HepG2 (cell line): Measurements from ENCODE around the gene DNAJC9. TPM values are rescaled to one million over a fixed set of nuclear protein-coding genes. Genes with fewer than 3 reads are reported as not detected.

Experiments used
- ATAC-seq: fragments of 200-7000 bp; cut with Tn5 transposase; 3 replicates; pipeline ENCODE4 v1.9.1; 2020; ENCODE audit warnings: mild to moderate bottlenecking, moderate library complexity
- BruUV-seq: library from RNA; stranded (reverse); fragments of 400-500 nt; replicated peaks from 2 replicates; lab custom pipeline; 2021; lab: Mats Ljungman, UMichigan
- CTCF ChIA-PET: fragments of 300-600 bp; formaldehyde crosslinking; extraction: SDS; loops from one replicate; lab custom pipeline; 2021; ENCODE audit warnings: low total read pairs, inconsistent platforms, low intra/inter-chr PET ratio; lab: Yijun Ruan, JAX
- POLR2A ChIA-PET: fragments of 350-600 bp; sonication (Branson Sonifier 250); formaldehyde crosslinking; loops from one replicate; lab custom pipeline; 2020; ENCODE audit warnings: antibody characterized with exemption, inconsistent platforms; lab: Yijun Ruan, JAX
- DNase-seq: peaks from one replicate; pipeline ENCODE4 v3.0.0-alpha.2; 2015; ENCODE audit warnings: low spot score
- FAIRE-seq: peaks from 3 replicates; lab custom pipeline; 2011; peaks lifted over from hg19 to GRCh38; lab: Jason Lieb, UNC
- H2AFZ ChIP-seq: one replicate; pipeline ENCODE4 v1.6.1; 2011; ENCODE audit warnings: low read length, inconsistent platforms
- H3K27ac ChIP-seq: fragments of 300-600 bp; 3 replicates; pipeline ENCODE4 v1.8.0; 2011; ENCODE audit warnings: mixed run types, mild to moderate bottlenecking, mixed read lengths, low read length, inconsistent platforms; ENCODE audit not compliant: insufficient read depth; ENCODE audit errors: extremely low read length
- H3K27me3 ChIP-seq, 2 experiments: fragments of 200-600 bp in 1 of 2; 2 replicates in 1 of 2; 3 replicates in 1 of 2; pipeline versions ENCODE4 v1.6.0 to v1.8.0; 2011; ENCODE audit warnings: low read length in 2 of 2, mild to moderate bottlenecking in 2 of 2, moderate library complexity in 2 of 2, inconsistent platforms in 1 of 2; ENCODE audit not compliant: insufficient read depth in 2 of 2, control insufficient read depth in 1 of 2
- H3K36me3 ChIP-seq, 2 experiments: fragments of 200-600 bp in 1 of 2; replicated peaks in 1 of 2; 2 replicates in 1 of 2; 3 replicates in 1 of 2; pipeline versions ENCODE4 v1.5.1 to v1.8.0; 2011; ENCODE audit warnings: low read length in 2 of 2, inconsistent platforms in 1 of 2; ENCODE audit not compliant: insufficient read depth in 2 of 2, control insufficient read depth in 1 of 2
- H3K4me1 ChIP-seq: 2 replicates; pipeline ENCODE4 v1.5.1; 2012; ENCODE audit warnings: low read length, inconsistent platforms; ENCODE audit not compliant: insufficient read depth
- H3K4me2 ChIP-seq: 2 replicates; pipeline ENCODE4 v1.6.0; 2011; ENCODE audit warnings: low read depth, low read length, inconsistent platforms
- H3K4me3 ChIP-seq, 3 experiments: fragments of 200-600 bp in 1 of 3; sonication (generic), shearing (Covaris generic) in 1 of 3; replicated peaks in 1 of 3; 2 replicates each; pipeline ENCODE4 v1.5.1; 2011 to 2016; ENCODE audit warnings: low read length in 3 of 3, inconsistent platforms in 2 of 3, low read depth in 2 of 3, mild to moderate bottlenecking in 2 of 3, control low read depth in 1 of 3, mixed read lengths in 1 of 3; ENCODE audit not compliant: insufficient read depth in 1 of 3
- H3K79me2 ChIP-seq: one replicate; pipeline ENCODE4 v1.6.1; 2011; ENCODE audit warnings: low read length, inconsistent platforms; ENCODE audit not compliant: insufficient read depth
- H3K9ac ChIP-seq: 2 replicates; pipeline ENCODE4 v1.6.0; 2011; ENCODE audit warnings: mild to moderate bottlenecking, low read depth, low read length, inconsistent platforms; ENCODE audit not compliant: insufficient read depth
- H3K9me3 ChIP-seq: 2 replicates; pipeline ENCODE4 v1.5.1; 2012; ENCODE audit warnings: mild to moderate bottlenecking, low read length
- H4K20me1 ChIP-seq: 2 replicates; pipeline ENCODE4 v1.6.0; 2011; ENCODE audit warnings: inconsistent platforms, mild to moderate bottlenecking, low read length, moderate library complexity; ENCODE audit not compliant: insufficient read depth
- NFIB ChIP-seq: sonication (generic); formaldehyde crosslinking; IDR thresholded peaks from 2 replicates; pipeline ENCODE4 v1.9.0; 2021; ENCODE audit warnings: missing genetic modification reagents, mild to moderate bottlenecking, borderline replicate concordance
- PCBP1 ChIP-seq: fragments of 200-400 bp; formaldehyde crosslinking; IDR thresholded peaks from 2 replicates; pipeline ENCODE4 v1.6.1; 2017; ENCODE audit warnings: mild to moderate bottlenecking, low read depth, low read length, borderline replicate concordance
- SRF ChIP-seq: IDR thresholded peaks from 2 replicates; pipeline ENCODE4 v1.6.1; 2011; ENCODE audit warnings: mild to moderate bottlenecking, low read depth, low read length, moderate library complexity
- TFAP4 ChIP-seq: sonication (generic); IDR thresholded peaks from 2 replicates; pipeline ENCODE4 v1.6.1; 2016; ENCODE audit warnings: low read depth, borderline replicate concordance
- USF2 ChIP-seq, 2 experiments: sonication (generic) in 1 of 2; formaldehyde crosslinking in 1 of 2; IDR thresholded peaks; 2 replicates each; pipeline versions ENCODE4 v1.5.1 to v1.6.1; 2011 to 2020; ENCODE audit warnings: borderline replicate concordance in 1 of 2, low read depth in 1 of 2, low read length in 1 of 2, mild to moderate bottlenecking in 1 of 2, missing genetic modification reagents in 1 of 2, moderate library complexity in 1 of 2
- ZNF282 ChIP-seq: fragments of 450-650 bp; IDR thresholded peaks from 2 replicates; pipeline ENCODE4 v1.6.1; 2018; ENCODE audit not compliant: partially characterized antibody
- ZNF407 ChIP-seq: sonication (generic); formaldehyde crosslinking; IDR thresholded peaks from one replicate; pipeline ENCODE4 v1.5.1; 2020; ENCODE audit warnings: mild to moderate bottlenecking, missing genetic modification reagents; ENCODE audit errors: not compliant biosample characterization
- WGBS: methylation state at CpG from one replicate; pipeline ENCODE4 v1.1.6; 2017; ENCODE audit warnings: low lambda C conversion rate; 5-methylcytosine and 5-hydroxymethylcytosine counted together
- in situ Hi-C: cut with HindIII; loops from 2 replicates; pipeline ENCODE4 v1.10.0; 2017; ENCODE audit warnings: low pct_unique_long_range_greater_than_20kb; ENCODE audit not compliant: extremely low pct_ligation_motif_present
- intact Hi-C: fragments of 100-400 bp; cut with micrococcal nuclease; formaldehyde crosslinking; loops from one replicate; pipeline ENCODE4 v1.10.0; 2022; ENCODE audit not compliant: unreplicated experiment
- polyA plus RNA-seq, 8 experiments: library from polyadenylated mRNA; depleted of rRNA in 3 of 8; stranded (reverse) in 7 of 8; unstranded in 1 of 8; fragments of >200 nt; fragmentation: Illumina TruSeq in 4 of 8; extraction: Trizol in 4 of 8; gene quantifications; 2 replicates each; pipeline versions ENCODE4 v1.2.1 to v1.2.3, GENCODE V29; 2011 to 2016; ENCODE audit warnings: low read depth in 4 of 8, missing spikeins in 1 of 8, mixed read lengths in 1 of 8; ENCODE audit not compliant: insufficient read depth in 1 of 8
- total RNA-seq, 5 experiments: library from RNA; depleted of rRNA; stranded (reverse); fragments of >200 nt; fragmentation: Illumina TruSeq; extraction: Trizol; gene quantifications; 2 replicates each; pipeline ENCODE4 v1.2.3, GENCODE V29; 2016; ENCODE audit warnings: low read depth in 1 of 5
- TF ChIP-seq, protein P1 (sequence below): sonication (generic); formaldehyde crosslinking; IDR thresholded peaks from 2 replicates; pipeline ENCODE4 v1.4.0; 2020; ENCODE audit warnings: missing genetic modification reagents, mild to moderate bottlenecking, borderline replicate concordance

DNAJC9 gene
- total and polyA plus RNA-seq, 2 of the 13 experiments (the other 11 are each of a cell fraction or from before 2014, with no cell fraction given) = 15.9 to 60.3 TPM

DNA sequence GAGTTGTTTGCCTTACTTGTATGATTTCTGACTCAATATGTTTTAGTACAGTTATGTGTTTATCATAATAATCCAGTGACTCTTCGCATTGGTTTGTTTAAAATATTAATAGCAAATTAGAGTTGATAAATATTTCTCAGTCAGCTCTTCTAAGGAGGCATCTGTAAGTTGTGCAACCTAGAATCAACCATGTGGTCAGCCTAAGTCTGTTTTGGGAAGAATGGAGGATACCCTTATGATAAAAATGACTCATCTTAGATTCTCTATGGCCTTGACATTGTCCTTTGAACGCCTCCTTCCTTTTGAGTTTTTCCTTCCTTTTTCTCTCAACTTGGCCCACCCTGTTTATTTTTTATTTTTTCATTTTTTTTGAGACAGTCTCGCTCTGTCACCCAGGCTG is 18.8 kb downstream of the DNAJC9 start:
- Histone ChIP-seq H3K36me3 (peaks cover 1 to 6% of the 10 kb centered on the region in 2 experiments; a peak in 2 of 5 replicates), H3K9ac (no peak overlapping the region), H3K9me3 (no peaks in the 10 kb centered on the region), H3K4me1 (no peaks in the 10 kb centered on the region), H3K79me2 (no peaks in the 10 kb centered on the region), H2AFZ (no peak overlapping the region), H3K27me3 (no peaks in the 10 kb centered on the region), H3K4me2 (no peak overlapping the region), H4K20me1 (no peaks in the 10 kb centered on the region), H3K4me3 (no peak overlapping the region), H3K27ac (no peak overlapping the region)
- no TSS peak for BruUV-seq
- in situ Hi-C loops = no loop called here
- ATAC-seq (no peak), DNase-seq (no peak), FAIRE-seq (no peak)
- CTCF ChIA-PET = no interaction called here
- POLR2A ChIA-PET = interaction anchor here (1.3 kb wide), 1 partner anchor 60 kb away, joined by 4 read pairs; no protein-coding TSS in a partner anchor
- 97% methylated on average over 3 of the region's 3 CpGs for WGBS
- intact Hi-C loops = no loop called here
- TF ChIP-seq, protein P1, sequence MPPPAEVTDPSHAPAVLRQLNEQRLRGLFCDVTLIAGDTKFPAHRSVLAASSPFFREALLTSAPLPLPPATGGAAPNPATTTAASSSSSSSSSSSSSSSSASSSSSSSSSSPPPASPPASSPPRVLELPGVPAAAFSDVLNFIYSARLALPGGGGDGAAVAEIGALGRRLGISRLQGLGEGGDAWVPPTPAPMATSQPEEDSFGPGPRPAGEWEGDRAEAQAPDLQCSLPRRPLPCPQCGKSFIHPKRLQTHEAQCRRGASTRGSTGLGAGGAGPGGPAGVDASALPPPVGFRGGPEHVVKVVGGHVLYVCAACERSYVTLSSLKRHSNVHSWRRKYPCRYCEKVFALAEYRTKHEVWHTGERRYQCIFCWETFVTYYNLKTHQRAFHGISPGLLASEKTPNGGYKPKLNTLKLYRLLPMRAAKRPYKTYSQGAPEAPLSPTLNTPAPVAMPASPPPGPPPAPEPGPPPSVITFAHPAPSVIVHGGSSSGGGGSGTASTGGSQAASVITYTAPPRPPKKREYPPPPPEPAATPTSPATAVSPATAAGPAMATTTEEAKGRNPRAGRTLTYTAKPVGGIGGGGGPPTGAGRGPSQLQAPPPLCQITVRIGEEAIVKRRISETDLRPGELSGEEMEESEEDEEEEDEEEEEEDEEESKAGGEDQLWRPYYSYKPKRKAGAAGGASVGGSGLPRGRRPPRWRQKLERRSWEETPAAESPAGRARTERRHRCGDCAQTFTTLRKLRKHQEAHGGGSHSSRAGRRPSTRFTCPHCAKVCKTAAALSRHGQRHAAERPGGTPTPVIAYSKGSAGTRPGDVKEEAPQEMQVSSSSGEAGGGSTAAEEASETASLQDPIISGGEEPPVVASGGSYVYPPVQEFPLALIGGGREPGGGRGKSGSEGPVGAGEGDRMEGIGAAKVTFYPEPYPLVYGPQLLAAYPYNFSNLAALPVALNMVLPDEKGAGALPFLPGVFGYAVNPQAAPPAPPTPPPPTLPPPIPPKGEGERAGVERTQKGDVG (CRISPR knock-in tag) = no peak
- TF ChIP-seq ZNF282 = no peak
- no peak for TF ChIP-seq TFAP4
- no peak for TF ChIP-seq ZNF407 (CRISPR knock-in tag)
- TF ChIP-seq PCBP1 = no peak
- no peak for TF ChIP-seq NFIB (CRISPR knock-in tag)
- TF ChIP-seq USF2 (IDR thresholded peaks at IDR 0.05; ENCODE audit: low read depth, low read length) = no peak
- no peak for TF ChIP-seq USF2 (CRISPR knock-in tag; IDR thresholded peaks at IDR 0.05; ENCODE audit: borderline replicate concordance)
- no peak for TF ChIP-seq SRF
